Transverse colon (tissue), 4 donors: ENCODE measurements around the gene ZNF691. TPM values are rescaled to one million over a fixed set of nuclear protein-coding genes. Genes with fewer than 3 reads are reported as not detected.
"Not testable (repeated sequence)": the region's sequence is repeated elsewhere in the genome, so short reads cannot be mapped to it uniquely, and the experiment has no call there.

ENCODE experiments used
- DNase-seq: peaks from one replicate; pipeline ENCODE4 v3.0.0-alpha.2; 2019
- H3K27ac ChIP-seq, 4 donors: fragments of 200-600 bp; sonication (generic); 2 replicates each; pipeline ENCODE4 v1.5.1; 2016 to 2018; ENCODE audit warnings: inconsistent platforms in 4 of 4
- H3K27me3 ChIP-seq: fragments of 200-600 bp; sonication (generic); 2 replicates; pipeline ENCODE4 v1.5.1; 2017; ENCODE audit warnings: inconsistent platforms
- H3K36me3 ChIP-seq, 4 donors: fragments of 200-600 bp; sonication (generic); 2 replicates each; pipeline ENCODE4 v1.5.1; 2017 to 2019; ENCODE audit warnings: inconsistent platforms in 4 of 4
- H3K4me1 ChIP-seq, 4 donors: fragments of 200-600 bp; sonication (generic); 2 replicates each; pipeline ENCODE4 v1.5.1; 2017 to 2020; ENCODE audit warnings: inconsistent platforms in 4 of 4
- H3K4me3 ChIP-seq, 4 donors: fragments of 200-600 bp; sonication (generic); 1 replicate in 1 of 4; 2 replicates in 3 of 4; pipeline versions ENCODE4 v1.5.1 to v1.6.1; 2017 to 2019; ENCODE audit warnings: inconsistent platforms in 4 of 4
- H3K9me3 ChIP-seq, 2 donors: fragments of 200-600 bp; sonication (generic); 2 replicates each; pipeline ENCODE4 v1.5.1; 2017 to 2019; ENCODE audit warnings: inconsistent platforms in 2 of 2
- CTCF ChIP-seq, 5 experiments: fragments of 200-600 bp in 3 of 5; fragments of 450-650 bp in 2 of 5; sonication (generic) in 3 of 5; IDR thresholded peaks; 1 replicate in 2 of 5; 2 replicates in 3 of 5; pipeline ENCODE4 v1.5.1; 2016 to 2017; ENCODE audit warnings: antibody characterized with exemption in 5 of 5, inconsistent platforms in 3 of 5, mild to moderate bottlenecking in 2 of 5, moderate library complexity in 1 of 5
- EP300 ChIP-seq: sonication (generic); formaldehyde crosslinking; IDR thresholded peaks from one replicate; pipeline ENCODE4 v1.6.1; 2017; ENCODE audit warnings: antibody characterized with exemption, low read depth
- POLR2A ChIP-seq: fragments of 450-650 bp; IDR thresholded peaks from one replicate; pipeline ENCODE4 v1.6.1; 2016; ENCODE audit warnings: antibody characterized with exemption, mild to moderate bottlenecking, moderate library complexity
- POLR2AphosphoS5 ChIP-seq, 3 donors: sonication (generic); formaldehyde crosslinking; IDR thresholded peaks; one replicate each; pipeline ENCODE4 v1.6.1; 2016; ENCODE audit warnings: antibody characterized with exemption in 3 of 3
- WGBS, 2 donors: methylation state at CpG; one replicate each; pipeline ENCODE4 v1.1.5; 2018; ENCODE audit warnings: low coverage in 1 of 2; 5-methylcytosine and 5-hydroxymethylcytosine counted together
- in situ Hi-C, 4 donors: fragments of 200-750 bp; cut with MboI; loops; one replicate each; pipeline versions ENCODE4 v1.15.0 to v1.15.1; 2017; ENCODE audit warnings: low sequenced_read_pairs in 3 of 4, low pct_ligation_motif_present in 1 of 4, low pct_unique_long_range_greater_than_20kb in 1 of 4
- intact Hi-C: fragments of 100-400 bp; cut with DNase I; formaldehyde crosslinking; loops from one replicate; pipeline ENCODE4 v1.15.1; 2023; ENCODE audit warnings: low total_unique reads
- total RNA-seq, 4 donors: library from RNA; depleted of rRNA; stranded (reverse); fragments of >200 nt; gene quantifications; one replicate each; pipeline ENCODE4 v1.1.0, GENCODE V29; 2016

Gene ZNF691
- total RNA-seq, 4 donors from 2014 or later, result 1.00 to 11.3 (median 6.0) TPM

- no peak overlapping the region for H3K4me3 ChIP-seq
- in situ Hi-C loops, result no loop called here
- peaks cover 0 to 12% (median 2%) of the 10 kb centered on the region in 4 donors for H3K36me3 ChIP-seq
- intact Hi-C loops, result no loop called here
- DNase-seq, result no peak
- no peaks in the 10 kb centered on the region for H3K27me3 ChIP-seq
- 72 to 86% methylated on average over 6 of the region's 6 CpGs for WGBS, 2 donors
- TF ChIP-seq CTCF (IDR thresholded peaks at IDR 0.05) (no peak), POLR2A (no peak), EP300 (no peak), POLR2AphosphoS5 (IDR thresholded peaks at IDR 0.05) (no peak)
- no peaks in the 10 kb centered on the region for H3K9me3 ChIP-seq
- no peaks in the 10 kb centered on the region for H3K4me1 ChIP-seq
- no peak overlapping the region for H3K27ac ChIP-seq
These were observed 6.9 kb downstream of the ZNF691 start for GRCh38 chr1:42853116-42853884.

GRCh38 chr1:42856554-42856953 is 10.1 kb downstream of the ZNF691 start:
- H3K27ac ChIP-seq, H3K9me3 ChIP-seq, in situ Hi-C loops, DNase-seq, intact Hi-C loops, H3K36me3 ChIP-seq, H3K4me1 ChIP-seq, H3K4me3 ChIP-seq: not testable (repeated sequence)
- peaks cover 12% of the 10 kb centered on the region for H3K27me3 ChIP-seq
- WGBS, 2 donors, result 63 to 85% methylated on average over 1 to 3 of the region's 3 CpGs

GRCh38 chr1:42859366-42859765 is 13.0 kb downstream of the ZNF691 start:
- in situ Hi-C loops, H3K36me3 ChIP-seq, DNase-seq, H3K27ac ChIP-seq, H3K4me1 ChIP-seq, intact Hi-C loops, H3K9me3 ChIP-seq, H3K4me3 ChIP-seq: not testable (repeated sequence)
- 85% methylated on average over 5 of the region's 5 CpGs; no CpG with 5 or more reads in 1 of the 2 donors for WGBS, 2 donors
- peaks cover 18% of the 10 kb centered on the region for H3K27me3 ChIP-seq

GRCh38 chr1:42860339-42861013 is 14.1 kb downstream of the ZNF691 start:
- in situ Hi-C loops, result no loop called here
- no peak overlapping the region for H3K27ac ChIP-seq
- DNase-seq, result no peak
- no peaks in the 10 kb centered on the region for H3K9me3 ChIP-seq
- H3K4me3 ChIP-seq, result no peak overlapping the region
- H3K4me1 ChIP-seq, result no peaks in the 10 kb centered on the region
- peaks cover 18% of the 10 kb centered on the region for H3K27me3 ChIP-seq
- TF ChIP-seq POLR2A (no peak), EP300 (no peak), POLR2AphosphoS5 (IDR thresholded peaks at IDR 0.05) (no peak), CTCF (IDR thresholded peaks at IDR 0.05) (no peak)
- no peaks in the 10 kb centered on the region for H3K36me3 ChIP-seq
- intact Hi-C loops, result no loop called here
- WGBS, 2 donors, result 61% methylated on average over 4 of the region's 4 CpGs

- peaks cover 18% of the 10 kb centered on the region for H3K27me3 ChIP-seq
- no peak overlapping the region for H3K4me3 ChIP-seq
- no peak for TF ChIP-seq CTCF (IDR thresholded peaks at IDR 0.05)
- TF ChIP-seq POLR2A, result no peak
- no peak for TF ChIP-seq EP300
- TF ChIP-seq POLR2AphosphoS5 (IDR thresholded peaks at IDR 0.05), result no peak
- H3K9me3 ChIP-seq, result no peaks in the 10 kb centered on the region
- H3K4me1 ChIP-seq, result no peaks in the 10 kb centered on the region
- intact Hi-C loops, result no loop called here
- H3K36me3 ChIP-seq, result no peaks in the 10 kb centered on the region
- in situ Hi-C loops, result no loop called here
- H3K27ac ChIP-seq, result no peak overlapping the region
- DNase-seq, result no peak
These were observed 14.6 kb downstream of the ZNF691 start for GRCh38 chr1:42861014-42861399.
